ENCODE data around the gene TOMM22. TPM values are rescaled to one million over a fixed set of nuclear protein-coding genes. Genes with fewer than 3 reads are reported as not detected.

TOMM22 gene
- total and polyA plus RNA-seq, 2 experiments from 2014 or later: 84.0 to 131 TPM

DNA sequence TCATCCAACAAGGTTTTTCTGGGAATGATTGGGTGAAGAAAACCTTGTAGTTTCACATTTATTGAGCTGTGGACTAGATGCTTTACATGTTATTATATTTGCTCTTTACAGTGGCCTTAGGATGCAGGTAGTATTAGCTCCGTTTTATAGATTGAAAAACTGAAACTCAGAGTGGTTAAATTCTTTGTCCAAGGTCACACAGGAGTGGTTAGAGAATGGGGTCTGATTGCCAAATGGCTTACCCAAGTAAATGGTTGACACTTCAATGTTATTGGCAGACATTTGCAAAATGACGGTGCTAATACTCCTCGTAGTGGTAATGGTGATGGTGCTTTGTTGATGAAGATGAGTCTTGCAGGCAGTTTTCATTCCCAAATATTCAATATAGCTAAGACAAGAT is 26.2 kb downstream of the TOMM22 start:
- Histone ChIP-seq H3K27me3 (ENCODE audit: insufficient read depth) (no peaks in the 10 kb centered on the region), H3K4me2 (peak overlapping the region; percentile 91), H3K4me3 (peak overlapping the region; percentile 83), H2AFZ (no peak overlapping the region), H3K36me3 (ENCODE audit: insufficient read depth) (peaks cover 10% of the 10 kb centered on the region; the same call in 1 of the 2 replicates), H3K27ac (ENCODE audit: low read depth) (no peak overlapping the region), H3K79me2 (replicated peaks; ENCODE audit: insufficient read depth) (peaks cover 68% of the 10 kb centered on the region), H3K9me2 (ENCODE audit: insufficient read depth) (no peaks in the 10 kb centered on the region), H3F3A (replicated peaks; ENCODE audit: low read depth) (0 out of 2 replicates have a peak, but pooled peaks cover 4% of the 10 kb centered on the region), H3K4me1 (ENCODE audit: insufficient read depth) (peaks cover 51% of the 10 kb centered on the region), H4K20me1 (replicated peaks; ENCODE audit: insufficient read depth) (peaks cover 52% of the 10 kb centered on the region)
- Mint-ChIP-seq H3K27me3 (ENCODE audit: insufficient read depth, low read depth, poor library complexity) (peaks cover 11% of the 10 kb centered on the region), H3K4me3 (peak overlapping the region; percentile 90; the same call in 1 of the 3 replicates), H3K36me3 (ENCODE audit: low read depth) (peaks cover 15% of the 10 kb centered on the region), H3K4me1 (peaks cover 63% of the 10 kb centered on the region), H3K9me3 (no peaks in the 10 kb centered on the region), H3K27ac (no peak overlapping the region)
- TF ChIP-seq CREB1 (CRISPR knock-in tag; IDR thresholded peaks at IDR 0.05; ENCODE audit: low read depth): no peak
- ATAC-seq: no peak
- DNase-seq (ENCODE audit: low spot score): no peak

- H3K4me3 Mint-ChIP-seq: no peak overlapping the region; the same call in 2 of the 3 replicates
- H3K4me3 ChIP-seq: no peak overlapping the region
- H3K27ac ChIP-seq (ENCODE audit: low read depth): no peak overlapping the region
- no peak for ATAC-seq
- peaks cover 10% of the 10 kb centered on the region; the same call in 1 of the 2 replicates for H3K36me3 ChIP-seq (ENCODE audit: insufficient read depth)
- H4K20me1 ChIP-seq (replicated peaks; ENCODE audit: insufficient read depth): peaks cover 60% of the 10 kb centered on the region
- no peak overlapping the region for H3K27ac Mint-ChIP-seq
- H3K36me3 Mint-ChIP-seq (ENCODE audit: low read depth): peaks cover 15% of the 10 kb centered on the region
- no peaks in the 10 kb centered on the region for H3K9me3 Mint-ChIP-seq
- peaks cover 58% of the 10 kb centered on the region for H3K4me1 ChIP-seq (ENCODE audit: insufficient read depth)
- no peaks in the 10 kb centered on the region for H3K9me2 ChIP-seq (ENCODE audit: insufficient read depth)
- H3K4me2 ChIP-seq: peak overlapping the region; percentile 41
- H2AFZ ChIP-seq: no peak overlapping the region
- H3F3A ChIP-seq (replicated peaks; ENCODE audit: low read depth): 0 out of 2 replicates have a peak, but pooled peaks cover 4% of the 10 kb centered on the region
- H3K4me1 Mint-ChIP-seq: peaks cover 67% of the 10 kb centered on the region
- no peak for DNase-seq (ENCODE audit: low spot score)
- H3K27me3 Mint-ChIP-seq (ENCODE audit: insufficient read depth, low read depth, poor library complexity): peaks cover 11% of the 10 kb centered on the region
- no peaks in the 10 kb centered on the region for H3K27me3 ChIP-seq (ENCODE audit: insufficient read depth)
- peaks cover 81% of the 10 kb centered on the region for H3K79me2 ChIP-seq (replicated peaks; ENCODE audit: insufficient read depth)
- no peak for TF ChIP-seq CREB1 (CRISPR knock-in tag; IDR thresholded peaks at IDR 0.05; ENCODE audit: low read depth)
- TF ChIP-seq, protein P1, sequence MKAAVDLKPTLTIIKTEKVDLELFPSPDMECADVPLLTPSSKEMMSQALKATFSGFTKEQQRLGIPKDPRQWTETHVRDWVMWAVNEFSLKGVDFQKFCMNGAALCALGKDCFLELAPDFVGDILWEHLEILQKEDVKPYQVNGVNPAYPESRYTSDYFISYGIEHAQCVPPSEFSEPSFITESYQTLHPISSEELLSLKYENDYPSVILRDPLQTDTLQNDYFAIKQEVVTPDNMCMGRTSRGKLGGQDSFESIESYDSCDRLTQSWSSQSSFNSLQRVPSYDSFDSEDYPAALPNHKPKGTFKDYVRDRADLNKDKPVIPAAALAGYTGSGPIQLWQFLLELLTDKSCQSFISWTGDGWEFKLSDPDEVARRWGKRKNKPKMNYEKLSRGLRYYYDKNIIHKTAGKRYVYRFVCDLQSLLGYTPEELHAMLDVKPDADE (IDR thresholded peaks at IDR 0.05): no peak
- no peak for TF ChIP-seq EZH2 (IDR thresholded peaks at IDR 0.05; ENCODE audit: low read depth, unreplicated experiment)
- no peak for TF ChIP-seq CTCF (conservative IDR thresholded peaks at IDR 0.05; ENCODE audit: low read depth in 2 of 2)
- TF ChIP-seq EZH2phosphoT487 (IDR thresholded peaks at IDR 0.05; ENCODE audit: unreplicated experiment): no peak
- no peak for TF ChIP-seq NANOG (IDR thresholded peaks at IDR 0.05; ENCODE audit: borderline replicate concordance)
- no peak for TF ChIP-seq REST (IDR thresholded peaks at IDR 0.05; ENCODE audit: unreplicated experiment)
- no peak for TF ChIP-seq POLR2AphosphoS5 (IDR thresholded peaks at IDR 0.05; ENCODE audit: low read depth)
- no peak for TF ChIP-seq ZNF114 (CRISPR knock-in tag; IDR thresholded peaks at IDR 0.05)
- no peak for TF ChIP-seq JUNB (IDR thresholded peaks at IDR 0.05; ENCODE audit: unreplicated experiment)
- no peak for TF ChIP-seq ZNF331 (CRISPR knock-in tag; IDR thresholded peaks at IDR 0.05; ENCODE audit: low read depth)
These were observed 27.5 kb downstream of the TOMM22 start for GRCh38 chr22:38709306-38709705.

All from GM23338 (cell line).